Stimulated activated naive B cell treated with anti-CD40 and anti-IgM and Interleukin-4, amounts not matched to agents 10 μg/mL and 1 μg/mL and 100 μg/mL, for 72 hours (primary cell): ENCODE results near the gene RAI2.

Experiments
- ATAC-seq, 2 donors: fragments of 150-1000 bp; cut with Tn5 transposase; replicated peaks; 2 replicates each; pipeline ENCODE4 v1.10.0; 2021; ENCODE audit warnings: moderate library complexity in 1 of 2
- DNase-seq: peaks from one replicate; pipeline ENCODE4 v3.0.0; 2021
- H3K27ac Mint-ChIP-seq: one replicate; pipeline ENCODE4 v1.8.0; 2022; ENCODE audit warnings: mild to moderate bottlenecking, mixed read lengths
- H3K27me3 Mint-ChIP-seq, 2 donors: one replicate each; pipeline ENCODE4 v1.8.0; 2022; ENCODE audit warnings: mixed read lengths in 2 of 2
- H3K36me3 Mint-ChIP-seq, 2 donors: one replicate each; pipeline ENCODE4 v1.8.0; 2022; ENCODE audit warnings: mixed read lengths in 2 of 2, mild to moderate bottlenecking in 1 of 2
- H3K4me1 Mint-ChIP-seq, 2 donors: one replicate each; pipeline ENCODE4 v1.8.0; 2022; ENCODE audit warnings: mixed read lengths in 2 of 2, mild to moderate bottlenecking in 1 of 2
- H3K4me3 Mint-ChIP-seq, 2 donors: one replicate each; pipeline ENCODE4 v1.8.0; 2022; ENCODE audit warnings: mild to moderate bottlenecking in 2 of 2, mixed read lengths in 2 of 2, moderate library complexity in 1 of 2
- H3K9me3 Mint-ChIP-seq, 2 donors: one replicate each; pipeline ENCODE4 v1.8.0; 2022; ENCODE audit warnings: mixed read lengths in 2 of 2, mild to moderate bottlenecking in 1 of 2

Gene RAI2

GRCh38 chrX:17814557-17814956 is 46.5 kb downstream of the RAI2 start:
- no peak for DNase-seq
- no peak overlapping the region for H3K27ac Mint-ChIP-seq
- no peaks in the 10 kb centered on the region for H3K36me3 Mint-ChIP-seq
- H3K9me3 Mint-ChIP-seq: no peaks in the 10 kb centered on the region
- H3K4me3 Mint-ChIP-seq: no peak overlapping the region
- ATAC-seq: no peak
- H3K27me3 Mint-ChIP-seq: peaks cover 4% of the 10 kb centered on the region in 2 donors
- H3K4me1 Mint-ChIP-seq: no peaks in the 10 kb centered on the region

- H3K4me3 Mint-ChIP-seq: no peak overlapping the region
- no peaks in the 10 kb centered on the region for H3K4me1 Mint-ChIP-seq
- H3K27me3 Mint-ChIP-seq: peaks cover 3 to 4% of the 10 kb centered on the region in 2 donors
- no peak overlapping the region for H3K27ac Mint-ChIP-seq
- ATAC-seq: no peak
- no peaks in the 10 kb centered on the region for H3K9me3 Mint-ChIP-seq
- no peaks in the 10 kb centered on the region for H3K36me3 Mint-ChIP-seq
- no peak for DNase-seq
These were observed 47.0 kb downstream of the RAI2 start for GRCh38 chrX:17814059-17814458.

DNA sequence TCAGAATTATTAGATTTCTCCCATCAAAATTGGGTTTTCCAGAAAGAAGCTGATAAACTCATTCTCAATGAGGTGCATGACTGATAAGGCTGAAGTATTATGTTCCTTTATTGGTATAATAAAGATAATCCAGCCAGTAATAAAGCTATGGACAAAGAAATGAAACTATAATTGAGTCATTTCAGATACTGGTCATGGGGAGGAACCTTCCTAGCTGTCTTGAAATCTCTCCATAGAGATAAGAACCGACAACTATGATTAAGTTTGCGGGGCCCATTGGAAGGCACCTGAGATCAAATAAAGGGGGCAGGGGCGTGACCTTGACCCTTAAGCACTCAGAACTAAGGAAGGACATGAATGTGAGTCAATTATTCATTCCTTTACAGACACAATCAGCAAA is 47.8 kb downstream of the RAI2 start:
- DNase-seq (no peak), ATAC-seq (no peak)
- H3K27ac Mint-ChIP-seq: no peak overlapping the region
- H3K27me3 Mint-ChIP-seq: peaks cover 0 to 4% of the 10 kb centered on the region in 2 donors
- H3K36me3 Mint-ChIP-seq: no peaks in the 10 kb centered on the region
- no peaks in the 10 kb centered on the region for H3K4me1 Mint-ChIP-seq
- H3K9me3 Mint-ChIP-seq: no peaks in the 10 kb centered on the region
- H3K4me3 Mint-ChIP-seq: no peak overlapping the region

- ATAC-seq (no peak), DNase-seq (no peak)
- peaks cover 0 to 4% of the 10 kb centered on the region in 2 donors for H3K27me3 Mint-ChIP-seq
- no peaks in the 10 kb centered on the region for H3K36me3 Mint-ChIP-seq
- H3K4me3 Mint-ChIP-seq: no peak overlapping the region
- H3K27ac Mint-ChIP-seq: no peak overlapping the region
- H3K9me3 Mint-ChIP-seq: no peaks in the 10 kb centered on the region
- H3K4me1 Mint-ChIP-seq: no peaks in the 10 kb centered on the region
These were observed 48.3 kb downstream of the RAI2 start for GRCh38 chrX:17812763-17813162.

- Mint-ChIP-seq H3K36me3 (no peaks in the 10 kb centered on the region), H3K9me3 (no peaks in the 10 kb centered on the region), H3K4me1 (no peaks in the 10 kb centered on the region), H3K27ac (no peak overlapping the region), H3K27me3 (no peaks in the 10 kb centered on the region), H3K4me3 (no peak overlapping the region)
- DNase-seq (no peak), ATAC-seq (no peak)
These were observed 51.1 kb downstream of the RAI2 start for GRCh38 chrX:17809984-17810383.

DNA sequence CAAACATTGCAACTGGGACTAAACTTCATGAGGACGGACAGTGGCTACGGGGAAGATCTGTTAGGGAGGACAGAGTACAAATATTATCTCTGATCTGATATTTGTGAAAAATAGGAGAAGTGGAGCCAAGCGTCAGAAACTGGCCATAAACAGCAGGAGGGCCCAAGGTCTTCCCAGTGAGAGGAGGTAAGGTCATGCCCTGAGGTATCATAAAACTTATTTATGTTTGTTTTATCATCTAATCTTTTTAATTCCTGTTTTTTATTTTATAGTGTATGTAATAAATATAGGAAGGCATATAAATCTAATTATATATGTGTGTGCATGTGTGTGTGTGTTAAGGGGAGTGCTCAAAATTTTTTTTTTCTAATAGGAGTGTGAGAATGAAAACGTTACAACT is 51.8 kb downstream of the RAI2 start:
- Mint-ChIP-seq H3K36me3 (no peaks in the 10 kb centered on the region), H3K4me3 (no peak overlapping the region), H3K9me3 (no peaks in the 10 kb centered on the region), H3K4me1 (no peaks in the 10 kb centered on the region), H3K27ac (no peak overlapping the region), H3K27me3 (no peaks in the 10 kb centered on the region)
- ATAC-seq (no peak), DNase-seq (no peak)

DNA sequence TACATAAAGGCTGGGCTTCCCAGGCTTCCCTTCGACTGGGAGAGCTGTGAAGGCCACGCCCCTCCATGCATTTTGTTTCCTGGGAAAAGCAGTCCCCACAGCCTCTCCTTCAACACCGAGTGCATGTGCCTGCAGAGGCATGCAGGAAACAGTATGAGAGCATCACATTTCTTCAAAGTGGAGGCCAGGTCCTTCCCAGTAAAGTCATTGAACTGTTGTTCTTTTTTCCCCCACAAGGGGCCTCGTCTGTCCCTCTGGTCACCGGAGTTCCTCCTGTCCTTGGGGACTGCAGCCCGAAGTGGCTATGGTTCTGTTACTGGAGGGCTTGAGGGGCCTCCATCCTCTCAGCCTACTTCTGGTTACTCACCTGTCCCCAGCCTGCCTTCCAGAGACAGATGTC is 56.0 kb downstream of the RAI2 start:
- ATAC-seq: no peak
- H3K4me3 Mint-ChIP-seq: no peak overlapping the region
- H3K9me3 Mint-ChIP-seq: no peaks in the 10 kb centered on the region
- no peaks in the 10 kb centered on the region for H3K36me3 Mint-ChIP-seq
- H3K27ac Mint-ChIP-seq: no peak overlapping the region
- no peak for DNase-seq
- peaks cover 0 to 8% of the 10 kb centered on the region in 2 donors for H3K27me3 Mint-ChIP-seq
- H3K4me1 Mint-ChIP-seq: no peaks in the 10 kb centered on the region

DNA sequence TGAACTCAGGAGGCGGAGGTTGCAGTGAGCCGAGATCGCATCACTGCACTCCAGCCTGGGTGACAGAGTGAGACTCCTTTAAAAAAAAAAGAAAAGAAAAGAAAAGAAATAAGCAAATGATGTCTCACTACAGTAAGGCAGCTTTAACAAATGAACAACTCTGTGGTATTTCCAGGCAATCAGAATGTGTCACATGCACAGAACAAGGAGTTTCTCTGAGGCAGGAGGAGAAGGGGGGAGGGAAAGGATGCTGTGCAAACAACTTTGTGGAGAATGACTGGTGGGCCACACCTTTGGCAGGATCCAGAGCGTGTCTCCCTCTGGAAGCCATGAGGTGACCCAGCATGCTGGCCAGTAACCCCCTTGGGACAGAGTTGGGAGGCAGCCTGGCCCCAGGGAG is 57.6 kb downstream of the RAI2 start:
- H3K9me3 Mint-ChIP-seq: no peaks in the 10 kb centered on the region
- H3K36me3 Mint-ChIP-seq: no peaks in the 10 kb centered on the region

GRCh38 chrX:17802756-17803155 is 58.3 kb downstream of the RAI2 start:
- DNase-seq: no peak
- H3K9me3 Mint-ChIP-seq: no peaks in the 10 kb centered on the region
- H3K27ac Mint-ChIP-seq: no peak overlapping the region
- no peak for ATAC-seq
- no peaks in the 10 kb centered on the region for H3K4me1 Mint-ChIP-seq
- no peaks in the 10 kb centered on the region for H3K36me3 Mint-ChIP-seq
- peaks cover 0 to 20% of the 10 kb centered on the region in 2 donors for H3K27me3 Mint-ChIP-seq
- H3K4me3 Mint-ChIP-seq: no peak overlapping the region

More for the DNA sequence above, 57.6 kb downstream of the RAI2 start:
- ATAC-seq (no peak), DNase-seq (no peak)
- Mint-ChIP-seq H3K27me3 (peaks cover 0 to 13% of the 10 kb centered on the region in 2 donors), H3K27ac (no peak overlapping the region), H3K4me3 (no peak overlapping the region), H3K4me1 (no peaks in the 10 kb centered on the region)

DNA sequence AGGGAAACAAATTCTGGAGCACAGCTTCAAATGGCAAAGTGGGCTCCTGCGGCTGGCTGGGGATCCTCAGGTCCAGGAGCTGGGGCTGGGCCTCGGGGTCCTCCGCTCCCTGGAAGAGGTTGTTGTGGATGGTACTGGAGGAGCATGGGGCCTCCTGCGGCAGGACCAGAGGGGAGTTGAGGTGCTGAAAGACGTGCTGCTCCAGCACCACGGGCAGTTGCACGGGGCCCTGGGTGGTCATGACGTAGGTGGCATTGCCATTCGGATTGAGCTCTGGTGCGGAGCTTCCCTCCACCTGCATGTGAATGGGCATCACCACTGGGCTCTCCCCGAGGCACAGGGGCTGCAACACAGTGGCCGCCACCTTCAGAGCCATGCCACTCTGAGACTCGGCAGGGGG is 59.7 kb downstream of the RAI2 start:
- no peaks in the 10 kb centered on the region for H3K36me3 Mint-ChIP-seq
- no peaks in the 10 kb centered on the region for H3K4me1 Mint-ChIP-seq
- no peak overlapping the region for H3K4me3 Mint-ChIP-seq
- ATAC-seq: no peak
- H3K27me3 Mint-ChIP-seq: peaks cover 0 to 22% of the 10 kb centered on the region in 2 donors
- no peaks in the 10 kb centered on the region for H3K9me3 Mint-ChIP-seq
- DNase-seq: no peak
- no peak overlapping the region for H3K27ac Mint-ChIP-seq

- H3K36me3 Mint-ChIP-seq: no peaks in the 10 kb centered on the region
These were observed 62.2 kb downstream of the RAI2 start for GRCh38 chrX:17798921-17799320.

DNA sequence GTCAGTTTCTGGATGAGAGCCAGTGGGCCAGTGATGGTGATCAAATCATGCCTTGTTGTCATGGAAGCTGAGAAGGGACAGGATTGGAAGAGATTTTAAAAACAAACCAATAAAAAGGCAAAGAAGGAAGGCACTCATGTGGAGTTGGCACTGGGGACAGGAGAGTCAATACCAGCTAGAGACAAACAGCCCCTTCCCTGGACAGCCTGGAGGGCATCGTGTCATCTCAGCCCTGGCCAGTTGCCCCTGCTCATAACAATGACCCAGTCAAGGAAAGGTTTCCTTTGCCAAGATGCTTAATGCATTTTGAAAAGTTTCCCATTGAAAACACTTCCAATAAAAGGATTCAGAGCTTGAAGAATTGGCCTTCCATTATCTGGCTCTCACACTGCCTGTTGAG is 68.3 kb downstream of the RAI2 start:
- peaks cover 16 to 19% of the 10 kb centered on the region in 2 donors for H3K27me3 Mint-ChIP-seq
- ATAC-seq: no peak
- no peaks in the 10 kb centered on the region for H3K4me1 Mint-ChIP-seq
- H3K36me3 Mint-ChIP-seq: no peaks in the 10 kb centered on the region
- DNase-seq: no peak
- H3K4me3 Mint-ChIP-seq: no peak overlapping the region
- no peak overlapping the region for H3K27ac Mint-ChIP-seq
- no peaks in the 10 kb centered on the region for H3K9me3 Mint-ChIP-seq

More at GRCh38 chrX:17798921-17799320, 62.2 kb downstream of the RAI2 start:
- no peak overlapping the region for H3K4me3 Mint-ChIP-seq
- peaks cover 0 to 22% of the 10 kb centered on the region in 2 donors for H3K27me3 Mint-ChIP-seq
- DNase-seq (no peak), ATAC-seq (no peak)
- no peaks in the 10 kb centered on the region for H3K4me1 Mint-ChIP-seq
- no peaks in the 10 kb centered on the region for H3K9me3 Mint-ChIP-seq
- H3K27ac Mint-ChIP-seq: no peak overlapping the region

DNA sequence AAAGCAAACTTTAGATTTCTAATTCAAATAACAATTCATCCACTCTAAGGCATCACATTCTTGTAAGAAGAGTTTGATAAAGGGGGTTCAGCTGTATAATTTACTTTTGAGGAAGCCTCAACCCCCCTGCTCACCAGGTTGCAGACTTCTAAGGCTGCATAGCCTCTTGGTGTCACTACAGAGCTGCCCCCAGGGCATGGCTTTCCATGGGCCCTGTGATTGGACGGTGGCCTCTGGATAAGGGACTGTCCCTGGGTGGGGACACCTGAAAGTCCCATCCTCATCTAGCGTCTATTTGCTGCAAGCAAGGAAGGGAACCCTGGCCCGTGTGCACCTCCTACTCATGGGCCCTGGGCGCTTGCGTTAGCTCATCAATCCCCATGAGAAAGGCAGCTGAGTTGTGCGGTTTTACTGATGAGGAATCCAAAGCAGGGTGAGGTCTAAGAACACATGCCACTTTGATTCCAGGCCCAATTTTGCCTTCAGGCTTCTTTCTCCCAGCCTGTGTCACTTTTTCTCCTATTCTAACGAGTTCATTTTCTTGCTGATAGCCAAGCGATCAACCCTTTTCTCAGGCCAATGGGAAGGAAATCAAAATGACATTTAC is 72.0 kb downstream of the RAI2 start:
- Mint-ChIP-seq H3K27me3 (peaks cover 19 to 22% of the 10 kb centered on the region in 2 donors), H3K4me3 (no peak overlapping the region), H3K36me3 (no peaks in the 10 kb centered on the region), H3K4me1 (no peaks in the 10 kb centered on the region), H3K27ac (no peak overlapping the region), H3K9me3 (no peaks in the 10 kb centered on the region)
- ATAC-seq (no peak), DNase-seq (no peak)

DNA sequence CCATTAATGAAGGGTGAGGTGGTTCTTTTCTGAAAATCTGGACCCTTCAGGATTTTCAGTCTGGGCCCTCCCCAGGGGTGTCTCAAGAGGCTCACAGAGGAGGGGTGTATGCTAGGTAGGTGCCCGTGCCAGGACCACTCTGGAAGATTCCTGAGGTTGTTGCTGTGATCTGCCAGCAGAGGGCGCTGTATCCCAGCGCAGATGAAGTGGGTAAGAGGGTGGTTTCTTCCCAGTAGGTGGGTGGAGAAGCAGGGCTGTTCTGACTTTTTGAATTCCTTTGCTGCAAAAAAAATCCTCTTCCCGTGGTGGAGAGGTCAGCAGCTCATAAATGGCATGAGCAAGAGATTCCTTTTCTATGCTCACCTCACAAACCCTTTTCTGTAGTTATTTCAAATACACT is 72.7 kb downstream of the RAI2 start:
- Mint-ChIP-seq H3K36me3 (no peaks in the 10 kb centered on the region), H3K27ac (no peak overlapping the region), H3K9me3 (no peaks in the 10 kb centered on the region), H3K4me1 (no peaks in the 10 kb centered on the region), H3K27me3 (peaks cover 19 to 22% of the 10 kb centered on the region in 2 donors), H3K4me3 (no peak overlapping the region)
- no peak for DNase-seq
- peak; percentile 47 to 55 for ATAC-seq

GRCh38 chrX:17787557-17787956 is 73.5 kb downstream of the RAI2 start:
- ATAC-seq: no peak
- DNase-seq: no peak
- Mint-ChIP-seq H3K36me3 (no peaks in the 10 kb centered on the region), H3K9me3 (no peaks in the 10 kb centered on the region), H3K4me3 (no peak overlapping the region), H3K27ac (no peak overlapping the region), H3K27me3 (peaks cover 19 to 22% of the 10 kb centered on the region in 2 donors), H3K4me1 (no peaks in the 10 kb centered on the region)
